Hepatocyte (in vitro differentiated cells): ENCODE data around the gene GATA5.

ENCODE experiments used
- EZH2 ChIP-seq: fragments of 200-600 bp; sonication (generic); IDR thresholded peaks from 2 replicates; pipeline ENCODE4 v1.6.1; 2016; ENCODE audit warnings: antibody characterized with exemption, mild to moderate bottlenecking, borderline replicate concordance
- EZH2phosphoT487 ChIP-seq: fragments of 200-600 bp; sonication (generic); IDR thresholded peaks from one replicate; pipeline ENCODE4 v1.6.1; 2018; ENCODE audit warnings: antibody characterized with exemption, mild to moderate bottlenecking, low read depth, moderate library complexity; ENCODE audit not compliant: unreplicated experiment, severe bottlenecking
- TF ChIP-seq, protein P1 (sequence below): fragments of 200-600 bp; sonication (generic); IDR thresholded peaks from 2 replicates; pipeline ENCODE4 v1.5.1; 2016; ENCODE audit warnings: antibody characterized with exemption, mild to moderate bottlenecking; ENCODE audit not compliant: poor library complexity

DNA sequence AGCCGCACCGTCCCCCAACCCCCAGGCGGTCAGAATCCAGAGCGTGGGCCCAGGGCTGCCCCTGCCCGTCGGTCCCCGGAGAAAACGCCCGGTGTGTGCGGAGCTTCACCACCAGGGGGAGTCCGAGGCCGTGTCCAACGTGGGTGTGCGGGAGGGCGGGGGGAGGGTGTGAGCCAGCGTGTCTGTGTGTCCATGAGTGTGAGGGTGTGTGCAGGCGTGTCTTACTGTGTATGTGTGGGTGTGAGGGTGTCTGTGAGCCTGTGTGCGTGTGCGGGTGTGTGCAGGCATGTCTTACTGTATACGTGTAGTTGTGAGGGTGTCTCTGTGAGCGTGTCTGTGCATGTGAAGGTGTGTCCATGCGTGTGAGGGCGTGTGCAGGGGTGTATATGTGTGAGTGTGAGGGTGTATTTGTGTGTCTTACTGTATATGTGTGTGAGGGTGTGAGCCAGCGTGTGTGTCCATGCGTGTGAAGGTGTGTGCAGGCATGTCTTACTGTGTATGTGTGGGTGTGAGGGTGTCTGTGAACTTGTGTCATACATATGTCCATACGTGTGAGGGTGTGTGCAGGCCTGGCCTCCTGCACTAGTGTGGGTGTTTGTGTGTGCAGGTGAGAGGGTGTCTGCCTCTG, 24.6 kb upstream of the GATA5 start:
- TF ChIP-seq, protein P1, sequence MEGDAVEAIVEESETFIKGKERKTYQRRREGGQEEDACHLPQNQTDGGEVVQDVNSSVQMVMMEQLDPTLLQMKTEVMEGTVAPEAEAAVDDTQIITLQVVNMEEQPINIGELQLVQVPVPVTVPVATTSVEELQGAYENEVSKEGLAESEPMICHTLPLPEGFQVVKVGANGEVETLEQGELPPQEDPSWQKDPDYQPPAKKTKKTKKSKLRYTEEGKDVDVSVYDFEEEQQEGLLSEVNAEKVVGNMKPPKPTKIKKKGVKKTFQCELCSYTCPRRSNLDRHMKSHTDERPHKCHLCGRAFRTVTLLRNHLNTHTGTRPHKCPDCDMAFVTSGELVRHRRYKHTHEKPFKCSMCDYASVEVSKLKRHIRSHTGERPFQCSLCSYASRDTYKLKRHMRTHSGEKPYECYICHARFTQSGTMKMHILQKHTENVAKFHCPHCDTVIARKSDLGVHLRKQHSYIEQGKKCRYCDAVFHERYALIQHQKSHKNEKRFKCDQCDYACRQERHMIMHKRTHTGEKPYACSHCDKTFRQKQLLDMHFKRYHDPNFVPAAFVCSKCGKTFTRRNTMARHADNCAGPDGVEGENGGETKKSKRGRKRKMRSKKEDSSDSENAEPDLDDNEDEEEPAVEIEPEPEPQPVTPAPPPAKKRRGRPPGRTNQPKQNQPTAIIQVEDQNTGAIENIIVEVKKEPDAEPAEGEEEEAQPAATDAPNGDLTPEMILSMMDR: peak; percentile 91
- TF ChIP-seq EZH2 (no peak), EZH2phosphoT487 (no peak)
